Hepatocyte (in vitro differentiated cells): ENCODE measurements around the gene DDX11.

ENCODE experiments used
- CTCF ChIP-seq: fragments of 200-600 bp; sonication (generic); IDR thresholded peaks from 2 replicates; pipeline ENCODE4 v1.5.1; 2016; ENCODE audit warnings: antibody characterized with exemption, mild to moderate bottlenecking; ENCODE audit not compliant: poor library complexity
- EZH2 ChIP-seq: fragments of 200-600 bp; sonication (generic); IDR thresholded peaks from 2 replicates; pipeline ENCODE4 v1.6.1; 2016; ENCODE audit warnings: antibody characterized with exemption, mild to moderate bottlenecking, borderline replicate concordance

- TF ChIP-seq CTCF: no peak
- TF ChIP-seq EZH2: no peak
Measured at GRCh38 chr12:31037028-31037427, 36.6 kb upstream of the DDX11 start.
